Endothelial cell of umbilical vein (primary cell): ENCODE results near the gene MPND. TPM values are rescaled to one million over a fixed set of nuclear protein-coding genes. Genes with fewer than 3 reads are reported as not detected.

Source experiments
- BruUV-seq: library from RNA; stranded (reverse); fragments of 400-500 nt; replicated peaks from 2 replicates; lab custom pipeline; 2021; lab: Mats Ljungman, UMichigan
- CTCF ChIA-PET: fragments of 300-600, 350-600 bp; sonication (Branson Sonifier 250); formaldehyde crosslinking; loops from one replicate; lab custom pipeline; 2021; ENCODE audit warnings: antibody characterized with exemption, inconsistent platforms; lab: Charles Lee
- POLR2A ChIA-PET: fragments of 300-600, 350-600 bp; sonication (Branson Sonifier 250); formaldehyde crosslinking; loops from one replicate; lab custom pipeline; 2021; ENCODE audit warnings: antibody characterized with exemption, inconsistent platforms; lab: Charles Lee
- DNase-seq: peaks from one replicate; pipeline ENCODE4 v3.0.0-alpha.2; 2011; ENCODE audit warnings: low read depth, low spot score
- FAIRE-seq: peaks from 2 replicates; lab custom pipeline; 2011; peaks lifted over from hg19 to GRCh38; lab: Jason Lieb, UNC
- H2AFZ ChIP-seq: 2 replicates; pipeline ENCODE4 v1.6.0; 2012; ENCODE audit warnings: low read depth, low read length, control low read depth, inconsistent platforms
- H3K27ac ChIP-seq: 2 replicates; pipeline ENCODE4 v1.5.1; 2011; ENCODE audit warnings: low read depth, mild to moderate bottlenecking, control low read depth, low read length, moderate library complexity; ENCODE audit not compliant: insufficient read depth
- H3K27me3 ChIP-seq, 2 experiments: 2 replicates each; pipeline versions ENCODE4 v1.6.0 to v1.6.1; 2011; ENCODE audit warnings: low read length in 2 of 2, mixed read lengths in 1 of 2; ENCODE audit not compliant: control insufficient read depth in 2 of 2, insufficient read depth in 2 of 2
- H3K36me3 ChIP-seq, 2 experiments: 2 replicates in 1 of 2; 3 replicates in 1 of 2; pipeline ENCODE4 v1.5.1; 2011; ENCODE audit warnings: low read length in 2 of 2, mild to moderate bottlenecking in 1 of 2, moderate library complexity in 1 of 2; ENCODE audit not compliant: control insufficient read depth in 2 of 2, insufficient read depth in 2 of 2; ENCODE audit errors: extremely low read depth in 1 of 2
- H3K4me1 ChIP-seq: 3 replicates; pipeline ENCODE4 v1.5.1; 2011; ENCODE audit warnings: mild to moderate bottlenecking, low read length; ENCODE audit not compliant: control insufficient read depth, insufficient read depth; ENCODE audit errors: extremely low read depth
- H3K4me2 ChIP-seq: 2 replicates; pipeline ENCODE4 v1.6.1; 2011; ENCODE audit warnings: low read length, control low read depth, mixed read lengths; ENCODE audit not compliant: insufficient read depth
- H3K4me3 ChIP-seq, 3 experiments: fragments of 200-600 bp in 1 of 3; sonication (generic), shearing (Covaris generic) in 1 of 3; replicated peaks in 1 of 3; 2 replicates each; pipeline ENCODE4 v1.5.1; 2011 to 2016; ENCODE audit warnings: control low read depth in 3 of 3, low read length in 3 of 3, mild to moderate bottlenecking in 2 of 3, inconsistent platforms in 1 of 3, low read depth in 1 of 3, moderate library complexity in 1 of 3; ENCODE audit not compliant: insufficient read depth in 1 of 3
- H3K79me2 ChIP-seq: 2 replicates; pipeline ENCODE4 v1.6.0; 2012; ENCODE audit warnings: low read length, inconsistent platforms; ENCODE audit not compliant: control insufficient read depth, insufficient read depth
- H3K9ac ChIP-seq: replicated peaks from 2 replicates; pipeline ENCODE3; 2011; ENCODE audit warnings: low read length, control low read depth; ENCODE audit not compliant: insufficient read depth; ENCODE audit errors: extremely low read depth
- H3K9me1 ChIP-seq: replicated peaks from 3 replicates; pipeline ENCODE4 v1.6.0; 2011; ENCODE audit warnings: mild to moderate bottlenecking, low read length; ENCODE audit not compliant: control insufficient read depth, insufficient read depth; ENCODE audit errors: extremely low read depth
- H3K9me3 ChIP-seq: replicated peaks from 2 replicates; pipeline ENCODE4 v1.5.1; 2012; ENCODE audit warnings: low read length, inconsistent platforms; ENCODE audit not compliant: control insufficient read depth, insufficient read depth
- H4K20me1 ChIP-seq: replicated peaks from 2 replicates; pipeline ENCODE3; 2011; ENCODE audit warnings: mild to moderate bottlenecking, low read length; ENCODE audit not compliant: control insufficient read depth, insufficient read depth; ENCODE audit errors: extremely low read depth
- EZH2 ChIP-seq: IDR thresholded peaks from 2 replicates; pipeline ENCODE4 v1.6.1; 2012; ENCODE audit warnings: borderline replicate concordance, low read depth, mild to moderate bottlenecking, moderate library complexity, low read length, inconsistent platforms; ENCODE audit not compliant: severe bottlenecking
- FOS ChIP-seq: IDR thresholded peaks from 2 replicates; pipeline ENCODE4 v1.6.1; 2011; ENCODE audit warnings: mild to moderate bottlenecking, low read length, moderate library complexity, borderline replicate concordance; ENCODE audit not compliant: insufficient read depth
- GATA2 ChIP-seq: IDR thresholded peaks from 2 replicates; pipeline ENCODE4 v1.7.0; 2011; ENCODE audit warnings: low read depth, mild to moderate bottlenecking, moderate library complexity, mixed read lengths, low read length; ENCODE audit not compliant: insufficient read length, insufficient read depth
- JUN ChIP-seq: IDR thresholded peaks from 2 replicates; pipeline ENCODE4 v1.6.1; 2011; ENCODE audit warnings: borderline replicate concordance, low read depth; ENCODE audit not compliant: insufficient read length, insufficient read depth
- MYC ChIP-seq: IDR thresholded peaks from one replicate; pipeline ENCODE4 v1.6.1; 2011; ENCODE audit warnings: mild to moderate bottlenecking, low read depth, low read length
- POLR2A ChIP-seq: IDR thresholded peaks from 2 replicates; pipeline ENCODE4 v1.6.1; 2012; ENCODE audit warnings: low read depth, mild to moderate bottlenecking, control low read depth, low read length
- POLR2AphosphoS5 ChIP-seq: IDR thresholded peaks from 2 replicates; pipeline ENCODE4 v1.6.1; 2012; ENCODE audit warnings: low read depth, mild to moderate bottlenecking, control low read depth, low read length, moderate library complexity; ENCODE audit not compliant: insufficient read depth
- dilution Hi-C: fragments of 300-500 bp; cut with MboI; formaldehyde crosslinking; loops from one replicate; pipeline ENCODE4 v1.15.0; 2019; ENCODE audit warnings: low sequenced_read_pairs; ENCODE audit not compliant: extremely low pct_ligation_motif_present
- intact Hi-C: fragments of 100-400 bp; cut with micrococcal nuclease; formaldehyde crosslinking; loops from one replicate; pipeline ENCODE4 v1.10.0; 2022
- polyA plus RNA-seq, 4 experiments: library from polyadenylated mRNA; depleted of rRNA in 3 of 4; stranded (reverse) in 3 of 4; unstranded in 1 of 4; fragments of >200 nt; gene quantifications; 2 replicates each; pipeline versions ENCODE4 v1.2.1 to v1.2.3, GENCODE V29; 2011 to 2012; ENCODE audit warnings: missing spikeins in 1 of 4
- total RNA-seq: library from RNA; stranded (reverse); gene quantifications from 2 replicates; pipeline ENCODE4 v1.2.3, GENCODE V29; 2021
- TF ChIP-seq, protein P1 (sequence below): IDR thresholded peaks from 2 replicates; pipeline ENCODE4 v1.6.1; 2011; ENCODE audit not compliant: insufficient read depth, insufficient read length
- TF ChIP-seq, protein P2 (sequence below), 2 donors: IDR thresholded peaks; 1 replicate in 1 of 2; 2 replicates in 1 of 2; pipeline ENCODE4 v1.5.1; 2011; ENCODE audit warnings: low read length in 2 of 2, mild to moderate bottlenecking in 2 of 2, moderate library complexity in 2 of 2, control low read depth in 1 of 2, inconsistent platforms in 1 of 2, low read depth in 1 of 2; ENCODE audit not compliant: insufficient read depth in 1 of 2; ENCODE audit errors: extremely low read depth in 1 of 2

The MPND gene
- total and polyA plus RNA-seq, 2 donors (not counting 3 experiments of a cell fraction or from before 2014, with no cell fraction given), result 14.8 to 21.1 TPM

GRCh38 chr19:4366666-4367335 lies 23.4 kb downstream of the MPND start:
- Histone ChIP-seq H3K27me3 (no peaks in the 10 kb centered on the region), H3K9ac (no peak overlapping the region), H3K36me3 (peaks cover 5 to 51% of the 10 kb centered on the region in 2 experiments), H3K9me3 (no peaks in the 10 kb centered on the region), H4K20me1 (no peaks in the 10 kb centered on the region), H3K9me1 (no peaks in the 10 kb centered on the region), H3K27ac (no peak overlapping the region), H3K4me3 (no peak overlapping the region), H3K4me1 (peaks cover 20% of the 10 kb centered on the region), H3K79me2 (peaks cover 43% of the 10 kb centered on the region), H2AFZ (no peak overlapping the region), H3K4me2 (no peak overlapping the region)
- TF ChIP-seq EZH2 (no peak), POLR2A (no peak), MYC (no peak), FOS (no peak), JUN (no peak), GATA2 (no peak), POLR2AphosphoS5 (no peak)
- TF ChIP-seq, protein P1, sequence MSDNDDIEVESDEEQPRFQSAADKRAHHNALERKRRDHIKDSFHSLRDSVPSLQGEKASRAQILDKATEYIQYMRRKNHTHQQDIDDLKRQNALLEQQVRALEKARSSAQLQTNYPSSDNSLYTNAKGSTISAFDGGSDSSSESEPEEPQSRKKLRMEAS, result no peak
- TF ChIP-seq, protein P2, sequence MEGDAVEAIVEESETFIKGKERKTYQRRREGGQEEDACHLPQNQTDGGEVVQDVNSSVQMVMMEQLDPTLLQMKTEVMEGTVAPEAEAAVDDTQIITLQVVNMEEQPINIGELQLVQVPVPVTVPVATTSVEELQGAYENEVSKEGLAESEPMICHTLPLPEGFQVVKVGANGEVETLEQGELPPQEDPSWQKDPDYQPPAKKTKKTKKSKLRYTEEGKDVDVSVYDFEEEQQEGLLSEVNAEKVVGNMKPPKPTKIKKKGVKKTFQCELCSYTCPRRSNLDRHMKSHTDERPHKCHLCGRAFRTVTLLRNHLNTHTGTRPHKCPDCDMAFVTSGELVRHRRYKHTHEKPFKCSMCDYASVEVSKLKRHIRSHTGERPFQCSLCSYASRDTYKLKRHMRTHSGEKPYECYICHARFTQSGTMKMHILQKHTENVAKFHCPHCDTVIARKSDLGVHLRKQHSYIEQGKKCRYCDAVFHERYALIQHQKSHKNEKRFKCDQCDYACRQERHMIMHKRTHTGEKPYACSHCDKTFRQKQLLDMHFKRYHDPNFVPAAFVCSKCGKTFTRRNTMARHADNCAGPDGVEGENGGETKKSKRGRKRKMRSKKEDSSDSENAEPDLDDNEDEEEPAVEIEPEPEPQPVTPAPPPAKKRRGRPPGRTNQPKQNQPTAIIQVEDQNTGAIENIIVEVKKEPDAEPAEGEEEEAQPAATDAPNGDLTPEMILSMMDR (IDR thresholded peaks at IDR 0.05; ENCODE audit: extremely low read depth in 1 of 2, insufficient read depth in 1 of 2, low read depth in 1 of 2, low read length in 2 of 2), result no peak
- intact Hi-C loops, result no loop called here
- DNase-seq, result no peak
- ChIA-PET CTCF (interaction anchor here (1.6 to 1.7 kb wide), 2 partner anchors 9 to 34 kb away, joined by 4 to 6 read pairs; partner anchors contain the start of gene SH3GL1), POLR2A (no interaction called here)
- BruUV-seq, result no TSS peak
- dilution Hi-C loops, result loop anchor here (10.0 kb wide), 1 partner anchor 48 kb away; no protein-coding TSS in a partner anchor
- no peak for FAIRE-seq
